ENCODE data around the gene OR51E2. TPM values are rescaled to one million over a fixed set of nuclear protein-coding genes. Genes with fewer than 3 reads are reported as not detected.

The OR51E2 gene
- total and polyA plus RNA-seq, 2 experiments from 2014 or later, result not detected

DNA sequence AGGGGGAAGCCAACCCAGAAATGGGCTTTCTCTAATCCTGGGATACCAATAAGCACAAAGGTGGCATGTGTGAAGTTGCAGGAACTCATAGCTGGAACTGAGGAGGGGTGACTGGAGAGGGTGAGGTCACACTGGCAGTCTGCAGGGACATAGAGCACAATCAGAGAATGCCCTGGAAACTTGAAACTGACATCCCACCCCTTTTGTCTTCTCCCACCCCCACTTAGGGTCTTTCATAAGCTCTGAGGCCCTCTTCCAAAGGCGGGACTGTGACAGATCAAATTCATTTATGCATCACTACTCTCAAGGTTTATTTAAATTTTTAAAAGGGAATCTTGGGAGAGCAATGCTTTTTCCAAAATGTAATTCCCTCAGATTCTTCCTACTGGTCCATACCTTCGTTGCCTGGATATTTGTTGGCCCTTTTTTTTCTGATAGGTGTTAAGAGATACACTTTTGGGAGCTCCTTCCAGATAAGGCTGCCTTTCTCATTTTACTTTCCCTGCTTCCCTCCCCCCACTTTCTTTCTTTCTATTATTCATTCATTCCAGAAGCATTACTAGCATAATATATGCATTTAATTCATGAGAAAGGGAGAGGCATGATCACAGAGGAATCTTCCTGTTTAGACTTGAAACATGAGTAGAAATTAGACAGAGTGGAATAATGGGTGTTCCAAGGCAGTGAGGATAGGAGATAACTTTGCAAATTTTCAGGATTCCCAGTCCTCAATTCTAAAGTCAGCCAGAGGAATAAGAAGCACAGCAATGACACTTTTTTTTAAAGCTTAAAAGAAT lies 14.8 kb downstream of the OR51E2 start (continued):
- TF ChIP-seq ZNF462 (CRISPR knock-in tag; IDR thresholded peaks at IDR 0.05) (no peak), EZH2 (IDR thresholded peaks at IDR 0.05; ENCODE audit: low read depth, unreplicated experiment) (no peak)
- TF ChIP-seq, protein P1, sequence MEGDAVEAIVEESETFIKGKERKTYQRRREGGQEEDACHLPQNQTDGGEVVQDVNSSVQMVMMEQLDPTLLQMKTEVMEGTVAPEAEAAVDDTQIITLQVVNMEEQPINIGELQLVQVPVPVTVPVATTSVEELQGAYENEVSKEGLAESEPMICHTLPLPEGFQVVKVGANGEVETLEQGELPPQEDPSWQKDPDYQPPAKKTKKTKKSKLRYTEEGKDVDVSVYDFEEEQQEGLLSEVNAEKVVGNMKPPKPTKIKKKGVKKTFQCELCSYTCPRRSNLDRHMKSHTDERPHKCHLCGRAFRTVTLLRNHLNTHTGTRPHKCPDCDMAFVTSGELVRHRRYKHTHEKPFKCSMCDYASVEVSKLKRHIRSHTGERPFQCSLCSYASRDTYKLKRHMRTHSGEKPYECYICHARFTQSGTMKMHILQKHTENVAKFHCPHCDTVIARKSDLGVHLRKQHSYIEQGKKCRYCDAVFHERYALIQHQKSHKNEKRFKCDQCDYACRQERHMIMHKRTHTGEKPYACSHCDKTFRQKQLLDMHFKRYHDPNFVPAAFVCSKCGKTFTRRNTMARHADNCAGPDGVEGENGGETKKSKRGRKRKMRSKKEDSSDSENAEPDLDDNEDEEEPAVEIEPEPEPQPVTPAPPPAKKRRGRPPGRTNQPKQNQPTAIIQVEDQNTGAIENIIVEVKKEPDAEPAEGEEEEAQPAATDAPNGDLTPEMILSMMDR (conservative IDR thresholded peaks at IDR 0.05; ENCODE audit: low read depth in 2 of 2), result no peak

- no peak overlapping the region for H3K27ac Mint-ChIP-seq
- H3K36me3 Mint-ChIP-seq (ENCODE audit: low read depth), result no peaks in the 10 kb centered on the region
- DNase-seq (ENCODE audit: low spot score) (no peak), ATAC-seq (no peak)
- H3K79me2 ChIP-seq (replicated peaks; ENCODE audit: insufficient read depth), result no peaks in the 10 kb centered on the region
- H3F3A ChIP-seq (replicated peaks; ENCODE audit: low read depth), result no peaks in the 10 kb centered on the region
- no peaks in the 10 kb centered on the region for H3K27me3 Mint-ChIP-seq (ENCODE audit: insufficient read depth, low read depth, poor library complexity)
- H3K9me3 Mint-ChIP-seq, result no peaks in the 10 kb centered on the region
- no peaks in the 10 kb centered on the region for H3K4me1 ChIP-seq (ENCODE audit: insufficient read depth)
- H3K27me3 ChIP-seq (ENCODE audit: insufficient read depth), result no peaks in the 10 kb centered on the region
- no peaks in the 10 kb centered on the region for H4K20me1 ChIP-seq (replicated peaks; ENCODE audit: insufficient read depth)
- H3K4me3 Mint-ChIP-seq, result no peak overlapping the region
- H3K4me3 ChIP-seq, result no peak overlapping the region
- no peak overlapping the region for H3K27ac ChIP-seq (ENCODE audit: low read depth)
- no peaks in the 10 kb centered on the region for H3K36me3 ChIP-seq (ENCODE audit: insufficient read depth)
- H3K9me2 ChIP-seq (ENCODE audit: insufficient read depth), result no peaks in the 10 kb centered on the region
- H3K4me1 Mint-ChIP-seq, result no peaks in the 10 kb centered on the region; the same call in 2 of the 3 replicates
- H2AFZ ChIP-seq, result no peak overlapping the region
- H3K4me2 ChIP-seq, result no peak overlapping the region
- TF ChIP-seq JUNB (IDR thresholded peaks at IDR 0.05; ENCODE audit: unreplicated experiment), result no peak
- no peak for TF ChIP-seq STAT1 (IDR thresholded peaks at IDR 0.05; ENCODE audit: unreplicated experiment)
- TF ChIP-seq CREB1 (CRISPR knock-in tag; IDR thresholded peaks at IDR 0.05; ENCODE audit: low read depth), result no peak
- TF ChIP-seq EZH2 (IDR thresholded peaks at IDR 0.05; ENCODE audit: low read depth, unreplicated experiment), result no peak
- no peak for TF ChIP-seq POLR2AphosphoS5 (IDR thresholded peaks at IDR 0.05; ENCODE audit: low read depth)
- no peak for TF ChIP-seq ZNF114 (CRISPR knock-in tag; IDR thresholded peaks at IDR 0.05)
These were observed 17.3 kb downstream of the OR51E2 start for GRCh38 chr11:4680341-4680740.

Measured in GM23338 (cell line).